ENCODE results near the gene ELMOD1. TPM values are rescaled to one million over a fixed set of nuclear protein-coding genes. Genes with fewer than 3 reads are reported as not detected.
A peak's percentile ranks its signal among the peaks of the same experiment; 100 is the strongest.

The ELMOD1 gene
- total and polyA plus RNA-seq, 10 of the 15 experiments (the other 5 are each of a cell fraction or from before 2014, with no cell fraction given): not detected

GRCh38 chr11:107679255-107680024 is 88.5 kb downstream of the ELMOD1 start (continued):
- TF ChIP-seq PBX3 (IDR thresholded peaks at IDR 0.05; ENCODE audit: insufficient replicate concordance, low read depth, low read length) (no peak), NFYB (IDR thresholded peaks at IDR 0.05; ENCODE audit: insufficient read depth, low read depth, low read length) (no peak), HDGF (IDR thresholded peaks at IDR 0.05) (peak; percentile 50; the same call in 1 of the 2 replicates), RELB (IDR thresholded peaks at IDR 0.05; ENCODE audit: low read depth) (peak; percentile 89), ZNF622 (IDR thresholded peaks at IDR 0.05) (no peak), SMAD1 (IDR thresholded peaks at IDR 0.05; ENCODE audit: low read depth, partially characterized antibody) (peak; percentile 69), PRDM15 (CRISPR knock-in tag; IDR thresholded peaks at IDR 0.05) (0 out of 2 replicates have a peak, but pooled peaks have one; percentile 48), ZBTB33 (IDR thresholded peaks at IDR 0.05) (no peak), BCL3 (IDR thresholded peaks at IDR 0.05; ENCODE audit: borderline replicate concordance, insufficient read depth, low read depth, low read length, poor library complexity, severe bottlenecking) (no peak), IKZF2 (IDR thresholded peaks at IDR 0.05) (peak; percentile 97 to 98), STAT1 (conservative IDR thresholded peaks at IDR 0.05) (no peak), SMAD5 (IDR thresholded peaks at IDR 0.05; ENCODE audit: low read depth) (no peak), IRF3 (IDR thresholded peaks at IDR 0.05) (no peak)

Data from GM12878 (cell line).